K562 (cell line): Measurements from ENCODE around the gene SKP2. TPM values are rescaled to one million over a fixed set of nuclear protein-coding genes. Genes with fewer than 3 reads are reported as not detected.

ENCODE experiments used
- ATAC-seq: fragments of 200-7000 bp; cut with Tn5 transposase; 3 replicates; pipeline ENCODE4 v1.9.1; 2020; ENCODE audit warnings: moderate library complexity
- BruUV-seq: library from RNA; stranded (reverse); fragments of 400-500 nt; replicated peaks from 2 replicates; lab custom pipeline; 2021; lab: Mats Ljungman, UMichigan
- CTCF ChIA-PET: fragments of 300-600 bp; formaldehyde crosslinking; extraction: SDS; loops from one replicate; lab custom pipeline; 2021; ENCODE audit warnings: low intra/inter-chr PET ratio; lab: Yijun Ruan, JAX
- POLR2A ChIA-PET: fragments of 300-600, 350-650 bp; sonication (Branson Sonifier 250); formaldehyde crosslinking; extraction: SDS; loops from one replicate; lab custom pipeline; 2021; ENCODE audit warnings: antibody characterized with exemption, inconsistent platforms; lab: Yijun Ruan, JAX
- DNase-seq, 4 experiments: peaks; one replicate each; pipeline versions ENCODE4 v3.0.0 to v3.0.0-alpha.2; 2011 to 2018; ENCODE audit warnings: low spot score in 3 of 4, mixed read lengths in 3 of 4; ENCODE audit errors: extremely low read depth in 1 of 4
- FAIRE-seq: peaks from 2 replicates; lab custom pipeline; 2011; peaks lifted over from hg19 to GRCh38; lab: Jason Lieb, UNC
- H2AFZ ChIP-seq: 2 replicates; pipeline ENCODE4 v1.6.0; 2011; ENCODE audit warnings: low read depth, low read length, control low read depth, inconsistent platforms
- H3K27ac ChIP-seq: fragments of 200-600 bp; 3 replicates; pipeline ENCODE4 v1.8.0; 2011; ENCODE audit warnings: low read depth, mild to moderate bottlenecking, control low read depth, inconsistent platforms, low read length, moderate library complexity, mixed read lengths; ENCODE audit errors: extremely low read depth
- H3K27me3 ChIP-seq, 2 experiments: fragments of 300-600 bp in 1 of 2; 2 replicates in 1 of 2; 3 replicates in 1 of 2; pipeline versions ENCODE4 v1.6.0 to v1.8.0; 2011; ENCODE audit warnings: inconsistent platforms in 2 of 2, low read length in 2 of 2, mild to moderate bottlenecking in 1 of 2, mixed read lengths in 1 of 2, moderate library complexity in 1 of 2; ENCODE audit not compliant: control insufficient read depth in 2 of 2, insufficient read depth in 2 of 2
- H3K36me3 ChIP-seq: fragments of 300-600 bp; 3 replicates; pipeline ENCODE4 v1.8.0; 2011; ENCODE audit warnings: mild to moderate bottlenecking, low read length, inconsistent platforms; ENCODE audit not compliant: control insufficient read depth, insufficient read depth
- H3K4me1 ChIP-seq, 2 experiments: fragments of 200-600 bp in 1 of 2; replicated peaks in 1 of 2; 2 replicates in 1 of 2; 3 replicates in 1 of 2; pipeline versions ENCODE4 v1.5.1 to v1.8.0; 2011; ENCODE audit warnings: inconsistent platforms in 2 of 2, low read length in 2 of 2, mild to moderate bottlenecking in 1 of 2, mixed read lengths in 1 of 2, moderate library complexity in 1 of 2; ENCODE audit not compliant: control insufficient read depth in 2 of 2, insufficient read depth in 2 of 2
- H3K4me2 ChIP-seq: 2 replicates; pipeline ENCODE4 v1.6.1; 2011; ENCODE audit warnings: low read length, control low read depth, inconsistent platforms, mixed read lengths; ENCODE audit not compliant: insufficient read depth
- H3K4me3 ChIP-seq: fragments of 200-600 bp; sonication (generic), shearing (Covaris generic); 2 replicates; pipeline ENCODE4 v1.5.1; 2016; ENCODE audit warnings: control low read depth, inconsistent platforms
- H3K79me2 ChIP-seq: fragments of 200-600 bp; 3 replicates; pipeline ENCODE4 v1.8.0; 2011; ENCODE audit warnings: low read length, inconsistent platforms; ENCODE audit not compliant: control insufficient read depth, insufficient read depth
- H3K9ac ChIP-seq, 2 experiments: 2 replicates each; pipeline versions ENCODE4 v1.6.0 to v1.6.1; 2011; ENCODE audit warnings: low read depth in 2 of 2, low read length in 2 of 2, control low read depth in 1 of 2, inconsistent platforms in 1 of 2, mild to moderate bottlenecking in 1 of 2, mixed read lengths in 1 of 2; ENCODE audit not compliant: insufficient read depth in 1 of 2
- H3K9me1 ChIP-seq: one replicate; pipeline ENCODE4 v1.6.0; 2011; ENCODE audit warnings: inconsistent platforms, mild to moderate bottlenecking, low read length, moderate library complexity; ENCODE audit not compliant: control insufficient read depth, insufficient read depth
- H3K9me3 ChIP-seq: replicated peaks from 2 replicates; pipeline ENCODE4 v1.5.1; 2011; ENCODE audit warnings: low read depth, low read length, inconsistent platforms; ENCODE audit not compliant: control insufficient read depth, insufficient read depth
- H4K20me1 ChIP-seq: replicated peaks from 2 replicates; pipeline ENCODE4 v1.6.1; 2011; ENCODE audit warnings: low read length, inconsistent platforms, mixed read lengths; ENCODE audit not compliant: control insufficient read depth, insufficient read depth
- ARID2 ChIP-seq: fragments of 450-650 bp; IDR thresholded peaks from 2 replicates; pipeline ENCODE4 v1.6.1; 2017; ENCODE audit warnings: antibody characterized with exemption, mild to moderate bottlenecking
- CBFA2T3 ChIP-seq: fragments of 450-650 bp; IDR thresholded peaks from 2 replicates; pipeline ENCODE4 v1.6.1; 2017
- CHD1 ChIP-seq: fragments of 200-600 bp; sonication (generic); IDR thresholded peaks from one replicate; pipeline ENCODE4 v1.6.1; 2012; ENCODE audit warnings: mild to moderate bottlenecking, moderate library complexity, low read length, inconsistent platforms
- CXXC5 ChIP-seq: fragments of 250-450 bp; sonication (Bioruptor Pico); IDR thresholded peaks from 2 replicates; pipeline ENCODE4 v1.8.0; 2022; ENCODE audit warnings: inconsistent platforms, mild to moderate bottlenecking, moderate library complexity
- HDAC2 ChIP-seq: fragments of 450-650 bp; IDR thresholded peaks from 2 replicates; pipeline ENCODE4 v1.6.1; 2016; ENCODE audit warnings: mild to moderate bottlenecking
- KDM1A ChIP-seq, 2 experiments: fragments of 450-650 bp; IDR thresholded peaks; 2 replicates each; pipeline ENCODE4 v1.6.1; 2016; ENCODE audit warnings: mild to moderate bottlenecking in 2 of 2
- RCOR1 ChIP-seq, 2 experiments: IDR thresholded peaks; 2 replicates each; pipeline ENCODE4 v1.6.1; 2012; ENCODE audit warnings: low read depth in 2 of 2, low read length in 2 of 2, borderline replicate concordance in 1 of 2, improper control_type of control experiment in 1 of 2
- TEAD4 ChIP-seq, 2 experiments: sonication (generic) in 1 of 2; formaldehyde crosslinking in 1 of 2; IDR thresholded peaks; 2 replicates each; pipeline versions ENCODE4 v1.6.1 to v1.8.0; 2012 to 2022; ENCODE audit warnings: borderline replicate concordance in 1 of 2, inconsistent platforms in 1 of 2, low read length in 1 of 2, mild to moderate bottlenecking in 1 of 2, missing genetic modification reagents in 1 of 2
- ZBTB5 ChIP-seq: fragments of 450-650 bp; IDR thresholded peaks from 2 replicates; pipeline ENCODE4 v1.6.1; 2017; ENCODE audit warnings: antibody characterized with exemption
- ZNF263 ChIP-seq: sonication (generic); formaldehyde crosslinking; IDR thresholded peaks from 2 replicates; pipeline ENCODE4 v1.8.0; 2022; ENCODE audit warnings: mild to moderate bottlenecking, missing genetic modification reagents, borderline replicate concordance
- WGBS: fragments of 100-300 bp; shearing (Covaris generic); methylation state at CpG from one replicate; pipeline ENCODE4 v1.1.6; 2016; ENCODE audit warnings: low coverage, mixed read lengths; ENCODE audit not compliant: insufficient coverage; ENCODE audit errors: missing lambda C conversion rate; 5-methylcytosine and 5-hydroxymethylcytosine counted together
- in situ Hi-C: fragments of 300-500 bp; cut with MboI; formaldehyde crosslinking; loops from 4 replicates; pipeline ENCODE4 v1.15.0; 2018; ENCODE audit warnings: inconsistent platforms, mixed read lengths
- intact Hi-C: fragments of 100-400 bp; cut with micrococcal nuclease; formaldehyde crosslinking; loops from 2 replicates; pipeline ENCODE4 v1.14.2; 2022
- polyA plus RNA-seq, 8 experiments: library from polyadenylated mRNA; depleted of rRNA in 4 of 8; stranded (reverse) in 5 of 8; unstranded in 3 of 8; fragments of >200 nt; fragmentation: Nextera tagmentation in 2 of 8; fragmentation: Illumina TruSeq in 1 of 8; extraction: Ambion mirVana in 2 of 8; extraction: Trizol in 1 of 8; gene quantifications; 2 replicates each; pipeline versions ENCODE4 v1.2.1 to v1.2.3, GENCODE V29; 2011 to 2014; ENCODE audit warnings: inconsistent platforms in 1 of 8, missing spikeins in 1 of 8
- total RNA-seq, 7 experiments: library from RNA; depleted of rRNA in 6 of 7; stranded (reverse); fragments of >200 nt in 6 of 7; fragmentation: Illumina TruSeq in 2 of 7; extraction: Trizol in 2 of 7; gene quantifications; 2 replicates each; pipeline versions ENCODE4 v1.2.1 to v1.2.3, GENCODE V29; 2011 to 2021; ENCODE audit warnings: low replicate concordance in 1 of 7
- TF ChIP-seq, protein P1 (sequence below): fragments of 450-650 bp; formaldehyde crosslinking; IDR thresholded peaks from 2 replicates; pipeline ENCODE4 v1.4.0; 2020; ENCODE audit warnings: mild to moderate bottlenecking, moderate library complexity
- TF ChIP-seq, protein P2 (sequence below): fragments of 200-800 bp; sonication (Bioruptor generic); IDR thresholded peaks from 2 replicates; pipeline ENCODE4 v1.6.1; 2016; ENCODE audit warnings: missing genetic modification characterization, missing compliant biosample characterization

SKP2 gene
- total and polyA plus RNA-seq, 9 of the 15 experiments (the other 6 are each of a cell fraction or from before 2014, with no cell fraction given): 30.0 to 97.5 (median 80.8) TPM

GRCh38 chr5:36232533-36232932 is 80.6 kb downstream of the SKP2 start:
- in situ Hi-C loops (no loop called here), intact Hi-C loops (loop anchor here (10.0 kb wide), 1 partner anchor 642 kb away; the partner anchor contains the start of gene NIPBL)
- ChIA-PET CTCF (no interaction called here), POLR2A (interaction anchor here (0.9 to 8.1 kb wide), 2 partner anchors 9 to 12 kb away, joined by 3 to 71 read pairs; partner anchors contain the start of gene NADK2)
- ATAC-seq: peak; percentile 56
- no peak overlapping the region for H2AFZ ChIP-seq
- no peaks in the 10 kb centered on the region for H4K20me1 ChIP-seq
- H3K27ac ChIP-seq: no peak overlapping the region
- H3K9me3 ChIP-seq: no peaks in the 10 kb centered on the region
- peak in 1 of 4 experiments; percentile 45 for DNase-seq
- H3K27me3 ChIP-seq: no peaks in the 10 kb centered on the region
- H3K4me1 ChIP-seq: peaks cover 14 to 15% of the 10 kb centered on the region in 2 experiments
- no TSS peak for BruUV-seq
- H3K9me1 ChIP-seq: no peaks in the 10 kb centered on the region
- no peak overlapping the region for H3K9ac ChIP-seq
- no peak overlapping the region for H3K4me3 ChIP-seq
- 0 out of 3 replicates have a peak, but pooled peaks cover 3% of the 10 kb centered on the region for H3K36me3 ChIP-seq
- H3K4me2 ChIP-seq: no peak overlapping the region
- peaks cover 53% of the 10 kb centered on the region for H3K79me2 ChIP-seq
- 3% methylated on average over 3 of the region's 3 CpGs for WGBS
- FAIRE-seq: no peak
- TF ChIP-seq ARID2: no peak
- TF ChIP-seq CBFA2T3: peak; percentile 77
- TF ChIP-seq, protein P1, sequence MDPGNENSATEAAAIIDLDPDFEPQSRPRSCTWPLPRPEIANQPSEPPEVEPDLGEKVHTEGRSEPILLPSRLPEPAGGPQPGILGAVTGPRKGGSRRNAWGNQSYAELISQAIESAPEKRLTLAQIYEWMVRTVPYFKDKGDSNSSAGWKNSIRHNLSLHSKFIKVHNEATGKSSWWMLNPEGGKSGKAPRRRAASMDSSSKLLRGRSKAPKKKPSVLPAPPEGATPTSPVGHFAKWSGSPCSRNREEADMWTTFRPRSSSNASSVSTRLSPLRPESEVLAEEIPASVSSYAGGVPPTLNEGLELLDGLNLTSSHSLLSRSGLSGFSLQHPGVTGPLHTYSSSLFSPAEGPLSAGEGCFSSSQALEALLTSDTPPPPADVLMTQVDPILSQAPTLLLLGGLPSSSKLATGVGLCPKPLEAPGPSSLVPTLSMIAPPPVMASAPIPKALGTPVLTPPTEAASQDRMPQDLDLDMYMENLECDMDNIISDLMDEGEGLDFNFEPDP (CRISPR knock-in tag): no peak
- TF ChIP-seq TEAD4 (IDR thresholded peaks at IDR 0.05; ENCODE audit: low read length): peak; percentile 71; the same call in 1 of the 2 replicates
- no peak for TF ChIP-seq TEAD4 (CRISPR knock-in tag; IDR thresholded peaks at IDR 0.05; ENCODE audit: borderline replicate concordance)
- peak in 1 of 2 experiments; percentile 35; a peak in 2 of 4 replicates for TF ChIP-seq RCOR1 (IDR thresholded peaks at IDR 0.05; ENCODE audit: borderline replicate concordance in 1 of 2, low read depth in 2 of 2, low read length in 2 of 2)
- TF ChIP-seq ZBTB5: no peak
- TF ChIP-seq KDM1A (IDR thresholded peaks at IDR 0.05): peak; percentile 70 to 72
- TF ChIP-seq CHD1: no peak
- TF ChIP-seq, protein P2, sequence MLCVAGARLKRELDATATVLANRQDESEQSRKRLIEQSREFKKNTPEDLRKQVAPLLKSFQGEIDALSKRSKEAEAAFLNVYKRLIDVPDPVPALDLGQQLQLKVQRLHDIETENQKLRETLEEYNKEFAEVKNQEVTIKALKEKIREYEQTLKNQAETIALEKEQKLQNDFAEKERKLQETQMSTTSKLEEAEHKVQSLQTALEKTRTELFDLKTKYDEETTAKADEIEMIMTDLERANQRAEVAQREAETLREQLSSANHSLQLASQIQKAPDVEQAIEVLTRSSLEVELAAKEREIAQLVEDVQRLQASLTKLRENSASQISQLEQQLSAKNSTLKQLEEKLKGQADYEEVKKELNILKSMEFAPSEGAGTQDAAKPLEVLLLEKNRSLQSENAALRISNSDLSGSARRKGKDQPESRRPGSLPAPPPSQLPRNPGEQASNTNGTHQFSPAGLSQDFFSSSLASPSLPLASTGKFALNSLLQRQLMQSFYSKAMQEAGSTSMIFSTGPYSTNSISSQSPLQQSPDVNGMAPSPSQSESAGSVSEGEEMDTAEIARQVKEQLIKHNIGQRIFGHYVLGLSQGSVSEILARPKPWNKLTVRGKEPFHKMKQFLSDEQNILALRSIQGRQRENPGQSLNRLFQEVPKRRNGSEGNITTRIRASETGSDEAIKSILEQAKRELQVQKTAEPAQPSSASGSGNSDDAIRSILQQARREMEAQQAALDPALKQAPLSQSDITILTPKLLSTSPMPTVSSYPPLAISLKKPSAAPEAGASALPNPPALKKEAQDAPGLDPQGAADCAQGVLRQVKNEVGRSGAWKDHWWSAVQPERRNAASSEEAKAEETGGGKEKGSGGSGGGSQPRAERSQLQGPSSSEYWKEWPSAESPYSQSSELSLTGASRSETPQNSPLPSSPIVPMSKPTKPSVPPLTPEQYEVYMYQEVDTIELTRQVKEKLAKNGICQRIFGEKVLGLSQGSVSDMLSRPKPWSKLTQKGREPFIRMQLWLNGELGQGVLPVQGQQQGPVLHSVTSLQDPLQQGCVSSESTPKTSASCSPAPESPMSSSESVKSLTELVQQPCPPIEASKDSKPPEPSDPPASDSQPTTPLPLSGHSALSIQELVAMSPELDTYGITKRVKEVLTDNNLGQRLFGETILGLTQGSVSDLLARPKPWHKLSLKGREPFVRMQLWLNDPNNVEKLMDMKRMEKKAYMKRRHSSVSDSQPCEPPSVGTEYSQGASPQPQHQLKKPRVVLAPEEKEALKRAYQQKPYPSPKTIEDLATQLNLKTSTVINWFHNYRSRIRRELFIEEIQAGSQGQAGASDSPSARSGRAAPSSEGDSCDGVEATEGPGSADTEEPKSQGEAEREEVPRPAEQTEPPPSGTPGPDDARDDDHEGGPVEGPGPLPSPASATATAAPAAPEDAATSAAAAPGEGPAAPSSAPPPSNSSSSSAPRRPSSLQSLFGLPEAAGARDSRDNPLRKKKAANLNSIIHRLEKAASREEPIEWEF (CRISPR knock-in tag): no peak
- no peak for TF ChIP-seq CXXC5
- peak; percentile 42; the same call in 1 of the 2 replicates for TF ChIP-seq HDAC2
- no peak for TF ChIP-seq ZNF263
